ENCODE results near the gene IMPDH1. TPM values are rescaled to one million over a fixed set of nuclear protein-coding genes. Genes with fewer than 3 reads are reported as not detected.
A peak's percentile ranks its signal among the peaks of the same experiment; 100 is the strongest.

IMPDH1 gene
- total RNA-seq, 3 donors from 2014 or later (not counting 1 experiment from before 2014, with no cell fraction given): 77.8 to 94.1 (median 89.6) TPM

DNA sequence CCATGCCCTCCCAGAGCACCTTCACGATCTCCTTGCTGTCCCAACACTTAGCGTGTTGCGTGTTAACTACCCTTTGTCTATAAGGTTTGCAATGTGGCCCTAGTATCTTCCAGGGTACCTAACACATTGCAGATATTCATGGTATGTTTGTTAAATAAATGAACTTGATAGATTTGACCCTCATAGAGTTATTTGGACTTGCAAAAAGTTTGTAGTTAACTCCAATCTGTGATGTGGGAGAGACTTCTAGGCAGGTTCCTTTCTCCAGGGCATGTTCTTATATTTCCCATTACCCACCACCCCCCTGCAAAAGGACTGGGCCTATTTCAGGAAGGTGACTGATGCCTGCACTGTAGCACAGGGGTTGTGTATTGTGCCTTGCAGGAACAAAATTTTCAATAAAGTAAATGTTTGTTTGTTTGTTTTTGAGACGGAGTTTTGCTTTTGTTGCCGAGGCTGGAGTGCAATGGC lies 46.5 kb upstream of the IMPDH1 start:
- Mint-ChIP-seq H3K36me3 (no peaks in the 10 kb centered on the region), H3K9me3 (no peaks in the 10 kb centered on the region), H3K4me1 (peaks cover 35 to 36% of the 10 kb centered on the region in 2 donors), H3K27ac (peak overlapping the region; percentile 88), H3K27me3 (ENCODE audit: low read depth in 2 of 2) (peaks cover 7 to 11% of the 10 kb centered on the region in 2 donors), H3K4me3 (peak overlapping the region; percentile 91)
- TF ChIP-seq, protein P1, sequence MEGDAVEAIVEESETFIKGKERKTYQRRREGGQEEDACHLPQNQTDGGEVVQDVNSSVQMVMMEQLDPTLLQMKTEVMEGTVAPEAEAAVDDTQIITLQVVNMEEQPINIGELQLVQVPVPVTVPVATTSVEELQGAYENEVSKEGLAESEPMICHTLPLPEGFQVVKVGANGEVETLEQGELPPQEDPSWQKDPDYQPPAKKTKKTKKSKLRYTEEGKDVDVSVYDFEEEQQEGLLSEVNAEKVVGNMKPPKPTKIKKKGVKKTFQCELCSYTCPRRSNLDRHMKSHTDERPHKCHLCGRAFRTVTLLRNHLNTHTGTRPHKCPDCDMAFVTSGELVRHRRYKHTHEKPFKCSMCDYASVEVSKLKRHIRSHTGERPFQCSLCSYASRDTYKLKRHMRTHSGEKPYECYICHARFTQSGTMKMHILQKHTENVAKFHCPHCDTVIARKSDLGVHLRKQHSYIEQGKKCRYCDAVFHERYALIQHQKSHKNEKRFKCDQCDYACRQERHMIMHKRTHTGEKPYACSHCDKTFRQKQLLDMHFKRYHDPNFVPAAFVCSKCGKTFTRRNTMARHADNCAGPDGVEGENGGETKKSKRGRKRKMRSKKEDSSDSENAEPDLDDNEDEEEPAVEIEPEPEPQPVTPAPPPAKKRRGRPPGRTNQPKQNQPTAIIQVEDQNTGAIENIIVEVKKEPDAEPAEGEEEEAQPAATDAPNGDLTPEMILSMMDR (IDR thresholded peaks at IDR 0.05): no peak
- peaks cover 33% of the 10 kb centered on the region for H3K4me1 ChIP-seq (ENCODE audit: control insufficient read depth, insufficient read depth, low read length)
- no peaks in the 10 kb centered on the region for H3K27me3 ChIP-seq (ENCODE audit: control insufficient read depth, insufficient read depth, low read length)
- WGBS (ENCODE audit: insufficient coverage): 22% methylated on average over 5 of the region's 5 CpGs
- H3K4me3 ChIP-seq (ENCODE audit: low read length): peak overlapping the region; percentile 61
- intact Hi-C loops (cut with micrococcal nuclease): loop anchor here (5.0 to 10.0 kb wide), 2 partner anchors 49 to 79 kb away; partner anchors contain the start of gene IMPDH1
- no peak for ATAC-seq
- H3K27ac ChIP-seq (ENCODE audit: low read length): peak overlapping the region; percentile 26
- peak in 1 of 2 donors; percentile 17 for DNase-seq
- no peaks in the 10 kb centered on the region for H3K36me3 ChIP-seq (ENCODE audit: control insufficient read depth, insufficient read depth, low read length)
- H3K9me3 ChIP-seq (ENCODE audit: control insufficient read depth, insufficient read depth, low read length): no peaks in the 10 kb centered on the region

DNA sequence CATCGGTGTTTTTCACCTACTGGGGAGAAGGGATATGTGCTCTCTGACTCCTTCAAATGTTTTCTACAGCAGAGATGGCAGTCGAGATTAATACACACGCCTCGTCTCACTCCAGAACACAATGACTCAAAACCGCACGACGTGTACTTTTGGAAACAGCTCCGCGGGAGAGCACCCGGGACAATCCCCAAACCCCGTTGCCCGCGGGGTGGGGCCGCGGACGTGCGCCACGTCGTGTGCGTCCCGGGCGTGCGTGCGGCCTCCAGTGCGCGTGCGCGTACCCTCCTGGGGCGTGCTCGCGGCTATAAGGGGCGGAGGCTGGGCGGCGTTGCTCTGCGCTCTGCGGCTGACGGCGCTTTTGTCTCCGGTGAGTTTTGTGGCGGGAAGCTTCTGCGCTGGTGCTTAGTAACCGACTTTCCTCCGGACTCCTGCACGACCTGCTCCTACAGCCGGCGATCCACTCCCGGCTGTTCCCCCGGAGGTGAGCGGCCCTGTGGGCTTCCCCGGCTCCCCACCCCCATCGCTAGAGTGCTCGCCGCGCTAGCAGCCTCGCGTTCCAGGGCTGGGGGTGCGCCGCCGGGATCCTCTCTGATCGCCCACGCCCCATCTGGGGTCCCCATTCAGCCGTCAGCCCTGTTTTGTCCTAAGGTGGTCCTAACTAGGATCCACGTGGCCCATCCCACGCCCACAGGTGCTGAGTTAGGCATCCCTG lies 45.9 kb upstream of the IMPDH1 start, which contains the start of gene HILPDA:
TSS of gene HILPDA (plus strand) at position 336 of the 712 bp plus-strand sequence. CDS start 1,391 bp downstream, outside the sequence.
- H3K27ac Mint-ChIP-seq: peak within 1 kb of the TSS; percentile 88
- H3K27me3 Mint-ChIP-seq (ENCODE audit: low read depth in 2 of 2): peaks cover 7 to 17% of the 10 kb centered on the region in 2 donors
- DNase-seq (peak; percentile 90 to 99), ATAC-seq (peak; percentile 85 to 92 (median 87))
- H3K4me3 Mint-ChIP-seq: peak within 1 kb of the TSS; percentile 91
- H3K36me3 Mint-ChIP-seq: no peaks in the 10 kb centered on the region
- H3K4me3 ChIP-seq (ENCODE audit: low read length): peak within 1 kb of the TSS; percentile 61
- intact Hi-C loops (cut with micrococcal nuclease): loop anchor here (1.0 to 10.0 kb wide), 3 partner anchors 21 to 79 kb away; partner anchors contain the start of genes IMPDH1 and METTL2B
- TF ChIP-seq, protein P1 (IDR thresholded peaks at IDR 0.05): no peak
- peaks cover 33% of the 10 kb centered on the region for H3K4me1 ChIP-seq (ENCODE audit: control insufficient read depth, insufficient read depth, low read length)
- peaks cover 35 to 36% of the 10 kb centered on the region in 2 donors for H3K4me1 Mint-ChIP-seq
- H3K9me3 ChIP-seq (ENCODE audit: control insufficient read depth, insufficient read depth, low read length): no peaks in the 10 kb centered on the region
- H3K27me3 ChIP-seq (ENCODE audit: control insufficient read depth, insufficient read depth, low read length): no peaks in the 10 kb centered on the region
- no peaks in the 10 kb centered on the region for H3K9me3 Mint-ChIP-seq
- H3K27ac ChIP-seq (ENCODE audit: low read length): peak within 1 kb of the TSS; percentile 88
- no peaks in the 10 kb centered on the region for H3K36me3 ChIP-seq (ENCODE audit: control insufficient read depth, insufficient read depth, low read length)
- under 1% methylated on average over 64 of the region's 64 CpGs for WGBS (ENCODE audit: insufficient coverage)

DNA sequence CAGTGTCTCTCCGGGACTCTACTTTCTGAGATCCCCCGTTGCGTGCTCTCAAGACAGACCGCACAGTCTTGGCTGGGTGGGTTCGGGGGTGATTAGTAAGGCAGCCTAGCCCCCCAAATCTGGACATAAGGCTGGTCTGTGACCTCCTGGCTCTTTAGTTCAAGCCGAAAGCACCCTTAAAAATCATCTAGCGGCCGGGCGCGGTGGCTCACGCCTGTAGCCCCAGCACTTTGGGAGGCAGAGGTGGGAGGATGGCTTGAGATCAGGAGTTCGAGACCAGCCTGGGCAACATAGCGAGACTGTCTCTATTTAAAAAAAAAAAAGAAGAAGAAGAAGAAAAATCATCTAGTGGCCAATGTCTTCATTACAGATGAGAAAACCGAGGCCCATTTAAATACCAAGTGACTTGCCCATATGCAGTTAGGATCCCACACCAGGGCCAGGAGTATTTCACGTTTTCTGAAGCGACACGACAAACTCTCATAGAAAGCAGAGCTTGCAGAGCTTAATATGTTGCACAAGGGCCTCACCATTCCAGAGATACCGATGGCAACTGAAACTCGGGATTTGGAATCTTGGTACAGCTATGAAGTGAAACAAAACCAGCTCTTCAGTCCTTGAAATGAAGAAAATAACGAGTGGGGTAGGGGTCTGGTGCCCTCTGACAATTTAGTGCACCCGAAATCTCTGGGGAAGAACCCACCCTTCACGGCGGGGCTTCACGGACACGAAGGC lies 45.2 kb upstream of the IMPDH1 start:
- Mint-ChIP-seq H3K27me3 (ENCODE audit: low read depth in 2 of 2) (peaks cover 11 to 17% of the 10 kb centered on the region in 2 donors), H3K9me3 (no peaks in the 10 kb centered on the region), H3K4me1 (peaks cover 34 to 35% of the 10 kb centered on the region in 2 donors), H3K27ac (peak overlapping the region; percentile 88), H3K4me3 (peak overlapping the region; percentile 91), H3K36me3 (no peaks in the 10 kb centered on the region)
- ATAC-seq (no peak), DNase-seq (no peak)
- Histone ChIP-seq H3K4me1 (ENCODE audit: control insufficient read depth, insufficient read depth, low read length) (peaks cover 33% of the 10 kb centered on the region), H3K9me3 (ENCODE audit: control insufficient read depth, insufficient read depth, low read length) (no peaks in the 10 kb centered on the region), H3K4me3 (ENCODE audit: low read length) (peak overlapping the region; percentile 61), H3K36me3 (ENCODE audit: control insufficient read depth, insufficient read depth, low read length) (no peaks in the 10 kb centered on the region), H3K27ac (ENCODE audit: low read length) (peak overlapping the region; percentile 88), H3K27me3 (ENCODE audit: control insufficient read depth, insufficient read depth, low read length) (no peaks in the 10 kb centered on the region)
- 66% methylated on average over 21 of the region's 25 CpGs for WGBS (ENCODE audit: insufficient coverage)
- intact Hi-C loops (cut with micrococcal nuclease): loop anchor here (1.0 to 10.0 kb wide), 3 partner anchors 21 to 80 kb away; partner anchors contain the start of genes IMPDH1 and METTL2B
- TF ChIP-seq, protein P1 (IDR thresholded peaks at IDR 0.05): no peak
